ENCODE data around the gene ADORA1.

DNA sequence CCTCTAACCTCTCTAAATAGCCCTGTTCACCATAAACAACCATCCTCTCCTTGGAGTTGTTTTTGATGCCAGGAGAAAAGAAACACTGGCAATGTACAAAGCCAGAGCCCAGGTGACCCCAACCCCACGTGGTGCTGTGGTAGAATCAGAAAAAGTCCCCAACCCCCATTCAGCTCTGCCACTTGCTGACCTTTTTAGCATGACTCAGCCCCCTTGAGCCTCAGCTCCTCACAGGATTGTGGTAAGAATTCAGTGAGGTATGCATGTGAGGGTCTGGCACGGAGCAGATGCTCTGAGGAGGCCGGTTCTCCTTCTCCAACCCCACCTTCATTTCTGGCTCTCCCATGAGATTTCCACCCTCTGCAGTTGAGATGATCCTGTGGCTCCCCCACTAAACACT is 70.1 kb downstream of the ADORA1 start:
- TF ChIP-seq, protein P1, sequence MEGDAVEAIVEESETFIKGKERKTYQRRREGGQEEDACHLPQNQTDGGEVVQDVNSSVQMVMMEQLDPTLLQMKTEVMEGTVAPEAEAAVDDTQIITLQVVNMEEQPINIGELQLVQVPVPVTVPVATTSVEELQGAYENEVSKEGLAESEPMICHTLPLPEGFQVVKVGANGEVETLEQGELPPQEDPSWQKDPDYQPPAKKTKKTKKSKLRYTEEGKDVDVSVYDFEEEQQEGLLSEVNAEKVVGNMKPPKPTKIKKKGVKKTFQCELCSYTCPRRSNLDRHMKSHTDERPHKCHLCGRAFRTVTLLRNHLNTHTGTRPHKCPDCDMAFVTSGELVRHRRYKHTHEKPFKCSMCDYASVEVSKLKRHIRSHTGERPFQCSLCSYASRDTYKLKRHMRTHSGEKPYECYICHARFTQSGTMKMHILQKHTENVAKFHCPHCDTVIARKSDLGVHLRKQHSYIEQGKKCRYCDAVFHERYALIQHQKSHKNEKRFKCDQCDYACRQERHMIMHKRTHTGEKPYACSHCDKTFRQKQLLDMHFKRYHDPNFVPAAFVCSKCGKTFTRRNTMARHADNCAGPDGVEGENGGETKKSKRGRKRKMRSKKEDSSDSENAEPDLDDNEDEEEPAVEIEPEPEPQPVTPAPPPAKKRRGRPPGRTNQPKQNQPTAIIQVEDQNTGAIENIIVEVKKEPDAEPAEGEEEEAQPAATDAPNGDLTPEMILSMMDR (IDR thresholded peaks at IDR 0.05), result no peak
- no peak for TF ChIP-seq POLR2A (IDR thresholded peaks at IDR 0.05)

Measured in thyroid gland (tissue), 4 donors.